Measurements from ENCODE around the gene DENND1A.

The DENND1A gene

DNA sequence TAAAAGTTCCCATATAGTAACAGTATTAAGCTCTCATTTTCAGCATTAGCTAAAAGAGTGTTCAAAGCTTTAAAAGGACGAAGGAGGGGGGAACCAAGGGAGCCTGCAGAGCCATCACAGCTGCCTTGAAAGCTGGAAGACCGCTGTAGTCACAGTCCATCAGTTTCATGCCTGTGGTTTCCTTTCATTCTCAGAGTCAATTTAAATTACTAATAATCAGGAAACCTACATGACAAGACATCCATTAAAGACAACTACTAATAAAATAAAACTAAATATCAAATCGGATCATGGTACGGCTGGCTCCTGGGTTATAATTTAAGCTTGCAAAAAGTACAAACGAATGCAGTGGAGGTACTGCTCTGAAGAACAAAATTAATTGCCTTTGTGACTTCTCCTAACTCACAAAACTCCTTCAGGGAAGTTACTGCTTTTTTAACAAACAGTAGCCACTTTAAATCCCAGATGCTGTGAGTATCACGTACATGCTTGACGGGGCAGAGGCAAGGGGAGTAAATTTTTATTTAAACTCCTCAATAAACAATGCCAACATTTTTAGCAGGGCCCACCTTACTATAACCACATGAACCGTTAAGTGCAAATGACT is 213.5 kb downstream of the DENND1A start:
- Histone ChIP-seq H3K36me3 (ENCODE audit: insufficient read depth, insufficient read length, low read length) (no peaks in the 10 kb centered on the region), H3K9ac (ENCODE audit: insufficient read length, low read depth) (no peak overlapping the region), H3K4me3 (ENCODE audit: insufficient read length, low read depth) (no peak overlapping the region), H3K9me3 (ENCODE audit: insufficient read depth, low read length) (peaks cover 7% of the 10 kb centered on the region; the same call in 1 of the 2 replicates), H3K27me3 (ENCODE audit: insufficient read depth, insufficient read length) (no peaks in the 10 kb centered on the region), H3K4me1 (ENCODE audit: insufficient read depth, insufficient read length) (no peaks in the 10 kb centered on the region)
- TF ChIP-seq YY1 (IDR thresholded peaks at IDR 0.05; ENCODE audit: insufficient read depth, insufficient read length): no peak
- TF ChIP-seq SUZ12 (IDR thresholded peaks at IDR 0.05; ENCODE audit: extremely low read depth, insufficient read depth, insufficient read length): no peak
- TF ChIP-seq ZNF274 (IDR thresholded peaks at IDR 0.05; ENCODE audit: low read depth, low read length): no peak
- no peak for DNase-seq (ENCODE audit: low read depth, low spot score)

DNA sequence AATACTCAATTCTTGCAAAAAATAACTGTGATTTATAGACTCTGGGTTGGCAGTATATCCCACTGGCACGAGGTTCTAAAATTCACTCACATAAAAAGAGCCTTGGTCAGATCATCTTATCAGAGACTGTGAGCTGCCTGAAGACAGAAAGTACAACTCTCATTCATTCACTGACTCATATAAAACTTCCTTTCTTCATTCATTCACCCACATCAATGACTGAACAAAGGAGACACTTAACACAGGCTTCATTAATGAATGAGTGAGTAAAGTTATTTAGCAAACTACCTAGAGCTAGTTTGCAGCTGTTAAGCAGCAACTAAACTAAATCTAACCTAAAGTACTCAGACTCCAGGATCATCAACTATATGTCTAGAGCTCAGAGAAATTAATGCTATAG is 214.7 kb downstream of the DENND1A start:
- no peak for TF ChIP-seq YY1 (IDR thresholded peaks at IDR 0.05; ENCODE audit: insufficient read depth, insufficient read length)
- TF ChIP-seq SUZ12 (IDR thresholded peaks at IDR 0.05; ENCODE audit: extremely low read depth, insufficient read depth, insufficient read length): no peak
- no peak for TF ChIP-seq ZNF274 (IDR thresholded peaks at IDR 0.05; ENCODE audit: low read depth, low read length)
- no peaks in the 10 kb centered on the region for H3K4me1 ChIP-seq (ENCODE audit: insufficient read depth, insufficient read length)
- no peak overlapping the region for H3K9ac ChIP-seq (ENCODE audit: insufficient read length, low read depth)

DNA sequence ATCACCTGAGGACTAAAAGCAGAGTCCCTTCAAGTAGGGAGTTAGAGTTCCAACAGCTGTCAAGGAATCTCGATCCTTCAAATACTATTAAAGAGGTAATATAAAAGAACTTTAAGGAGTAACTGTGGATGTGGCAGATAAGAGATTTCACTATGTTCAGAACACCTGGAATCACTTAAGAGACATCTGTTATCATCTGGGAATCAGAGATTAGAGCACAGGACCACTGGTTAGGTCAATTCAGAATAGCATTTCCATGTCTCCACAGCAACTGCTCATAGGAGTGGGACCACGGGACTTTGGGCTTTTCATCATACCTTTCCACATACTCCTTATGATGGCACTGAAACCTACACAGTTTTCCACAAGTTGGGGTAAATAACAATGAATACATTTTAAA is 216.6 kb downstream of the DENND1A start:
- no peaks in the 10 kb centered on the region for H3K9me3 ChIP-seq (ENCODE audit: insufficient read depth, low read length)
- H3K9ac ChIP-seq (ENCODE audit: insufficient read length, low read depth): no peak overlapping the region
- no peak overlapping the region for H3K4me3 ChIP-seq (ENCODE audit: insufficient read length, low read depth)
- no peaks in the 10 kb centered on the region for H3K36me3 ChIP-seq (ENCODE audit: insufficient read depth, insufficient read length, low read length)
- no peak for DNase-seq (ENCODE audit: low read depth, low spot score)
- no peaks in the 10 kb centered on the region for H3K4me1 ChIP-seq (ENCODE audit: insufficient read depth, insufficient read length)
- TF ChIP-seq ZNF274 (IDR thresholded peaks at IDR 0.05; ENCODE audit: low read depth, low read length) (no peak), YY1 (IDR thresholded peaks at IDR 0.05; ENCODE audit: insufficient read depth, insufficient read length) (no peak), SUZ12 (IDR thresholded peaks at IDR 0.05; ENCODE audit: extremely low read depth, insufficient read depth, insufficient read length) (no peak)
- H3K27me3 ChIP-seq (ENCODE audit: insufficient read depth, insufficient read length): no peaks in the 10 kb centered on the region

More for the DNA sequence above, 214.7 kb downstream of the DENND1A start:
- H3K27me3 ChIP-seq (ENCODE audit: insufficient read depth, insufficient read length): no peaks in the 10 kb centered on the region
- DNase-seq (ENCODE audit: low read depth, low spot score): no peak
- no peak overlapping the region for H3K4me3 ChIP-seq (ENCODE audit: insufficient read length, low read depth)
- H3K9me3 ChIP-seq (ENCODE audit: insufficient read depth, low read length): no peaks in the 10 kb centered on the region; the same call in 1 of the 2 replicates
- H3K36me3 ChIP-seq (ENCODE audit: insufficient read depth, insufficient read length, low read length): no peaks in the 10 kb centered on the region

DNA sequence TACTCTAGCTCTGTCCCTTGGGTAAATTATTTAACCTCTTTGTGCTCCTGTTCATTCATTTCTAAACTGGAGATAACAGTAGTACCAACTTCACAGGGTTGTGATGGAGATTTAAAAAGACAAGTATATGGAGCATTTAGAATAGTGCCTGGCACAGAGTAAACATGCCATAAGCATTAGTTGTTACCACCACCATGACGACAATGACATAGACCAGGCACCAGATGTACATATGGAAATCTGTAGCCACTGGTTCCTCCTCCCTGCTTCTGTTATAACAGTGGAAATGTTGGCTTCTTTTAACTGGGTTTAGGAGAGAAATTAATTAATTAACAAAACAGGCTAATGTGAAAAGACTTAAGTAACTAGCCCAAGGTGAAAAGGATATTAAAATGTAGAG is 217.5 kb downstream of the DENND1A start:
- TF ChIP-seq SUZ12 (IDR thresholded peaks at IDR 0.05; ENCODE audit: extremely low read depth, insufficient read depth, insufficient read length) (no peak), ZNF274 (IDR thresholded peaks at IDR 0.05; ENCODE audit: low read depth, low read length) (no peak), YY1 (IDR thresholded peaks at IDR 0.05; ENCODE audit: insufficient read depth, insufficient read length) (no peak)

DNA sequence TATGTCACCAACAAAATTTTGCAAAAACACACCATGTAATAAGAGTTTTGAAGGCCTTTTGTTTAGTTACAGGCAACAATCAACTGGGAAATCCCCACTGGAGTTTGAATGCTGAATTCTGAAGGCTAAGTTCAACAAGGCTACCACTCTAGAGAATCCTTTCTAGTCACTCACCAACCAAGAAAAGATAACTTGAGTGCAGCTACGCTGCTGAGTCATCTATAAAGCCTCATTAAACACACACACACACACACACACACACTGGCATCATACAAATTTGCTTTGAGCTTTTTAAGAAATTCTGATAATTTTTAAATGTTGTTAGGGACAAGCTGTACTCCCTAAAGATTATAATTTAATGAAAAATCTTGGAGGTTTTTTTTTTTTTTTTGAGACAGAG is 219.6 kb downstream of the DENND1A start:
- TF ChIP-seq SUZ12 (IDR thresholded peaks at IDR 0.05; ENCODE audit: extremely low read depth, insufficient read depth, insufficient read length) (no peak), ZNF274 (IDR thresholded peaks at IDR 0.05; ENCODE audit: low read depth, low read length) (no peak), YY1 (IDR thresholded peaks at IDR 0.05; ENCODE audit: insufficient read depth, insufficient read length) (no peak)
- H3K9ac ChIP-seq (ENCODE audit: insufficient read length, low read depth): no peak overlapping the region

More for the DNA sequence above, 217.5 kb downstream of the DENND1A start:
- Histone ChIP-seq H3K4me3 (ENCODE audit: insufficient read length, low read depth) (no peak overlapping the region), H3K36me3 (ENCODE audit: insufficient read depth, insufficient read length, low read length) (no peaks in the 10 kb centered on the region), H3K27me3 (ENCODE audit: insufficient read depth, insufficient read length) (no peaks in the 10 kb centered on the region), H3K9me3 (ENCODE audit: insufficient read depth, low read length) (no peaks in the 10 kb centered on the region), H3K9ac (ENCODE audit: insufficient read length, low read depth) (no peak overlapping the region), H3K4me1 (ENCODE audit: insufficient read depth, insufficient read length) (no peaks in the 10 kb centered on the region)
- DNase-seq (ENCODE audit: low read depth, low spot score): no peak

DNA sequence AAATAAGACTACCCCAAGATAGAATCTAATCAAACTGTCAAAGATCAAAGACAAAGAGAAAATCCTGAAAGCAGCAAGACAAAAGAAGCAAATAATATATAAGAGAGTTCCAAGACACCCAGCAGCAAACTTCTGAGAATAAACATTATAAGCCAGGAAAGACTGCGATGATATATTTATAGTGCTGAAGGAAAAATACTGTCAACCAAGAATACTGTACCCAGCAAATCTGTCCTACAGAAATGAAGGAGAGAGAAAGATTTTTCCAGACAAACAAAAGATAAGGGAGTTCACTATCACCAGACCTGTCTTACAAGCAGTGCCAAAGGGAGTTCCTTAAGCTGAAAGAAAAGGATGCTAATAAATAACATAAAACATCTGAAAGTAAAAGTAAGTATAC is 227.4 kb downstream of the DENND1A start:
- DNase-seq (ENCODE audit: low read depth, low spot score): no peak
- H3K36me3 ChIP-seq (ENCODE audit: insufficient read depth, insufficient read length, low read length): no peaks in the 10 kb centered on the region
- peaks cover 24% of the 10 kb centered on the region for H3K9me3 ChIP-seq (ENCODE audit: insufficient read depth, low read length)
- H3K27me3 ChIP-seq (ENCODE audit: insufficient read depth, insufficient read length): no peaks in the 10 kb centered on the region
- TF ChIP-seq ZNF274 (IDR thresholded peaks at IDR 0.05; ENCODE audit: low read depth, low read length) (no peak), YY1 (IDR thresholded peaks at IDR 0.05; ENCODE audit: insufficient read depth, insufficient read length) (no peak), SUZ12 (IDR thresholded peaks at IDR 0.05; ENCODE audit: extremely low read depth, insufficient read depth, insufficient read length) (no peak)
- no peak overlapping the region for H3K4me3 ChIP-seq (ENCODE audit: insufficient read length, low read depth)
- H3K4me1 ChIP-seq (ENCODE audit: insufficient read depth, insufficient read length): no peaks in the 10 kb centered on the region
- no peak overlapping the region for H3K9ac ChIP-seq (ENCODE audit: insufficient read length, low read depth)

More for the DNA sequence above, 219.6 kb downstream of the DENND1A start:
- Histone ChIP-seq H3K4me1 (ENCODE audit: insufficient read depth, insufficient read length) (no peaks in the 10 kb centered on the region), H3K27me3 (ENCODE audit: insufficient read depth, insufficient read length) (no peaks in the 10 kb centered on the region), H3K4me3 (ENCODE audit: insufficient read length, low read depth) (no peak overlapping the region), H3K9me3 (ENCODE audit: insufficient read depth, low read length) (no peaks in the 10 kb centered on the region), H3K36me3 (ENCODE audit: insufficient read depth, insufficient read length, low read length) (no peaks in the 10 kb centered on the region)
- no peak for DNase-seq (ENCODE audit: low read depth, low spot score)

DNA sequence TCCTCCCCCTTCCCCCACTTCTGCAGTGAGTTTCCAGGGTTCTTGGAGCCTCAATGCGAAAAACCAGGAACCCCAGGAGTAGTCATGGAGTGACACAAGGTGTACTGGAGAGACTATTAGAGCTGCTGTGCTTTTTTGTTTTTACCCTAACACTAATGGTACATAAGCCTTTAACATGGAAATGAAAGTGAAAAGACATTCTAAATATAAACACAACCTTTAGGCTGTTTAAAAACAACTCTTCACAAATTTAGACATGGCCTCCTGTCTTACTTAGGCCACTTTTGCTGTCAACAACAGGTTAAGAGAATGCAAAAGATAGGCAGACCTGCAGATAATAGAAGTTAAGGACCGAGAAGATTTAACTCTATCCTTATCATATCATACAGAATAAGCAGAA is 232.2 kb downstream of the DENND1A start:
- Histone ChIP-seq H3K27me3 (ENCODE audit: insufficient read depth, insufficient read length) (no peaks in the 10 kb centered on the region), H3K9ac (ENCODE audit: insufficient read length, low read depth) (no peak overlapping the region), H3K9me3 (ENCODE audit: insufficient read depth, low read length) (peaks cover 14% of the 10 kb centered on the region), H3K4me3 (ENCODE audit: insufficient read length, low read depth) (no peak overlapping the region), H3K36me3 (ENCODE audit: insufficient read depth, insufficient read length, low read length) (no peaks in the 10 kb centered on the region), H3K4me1 (ENCODE audit: insufficient read depth, insufficient read length) (no peaks in the 10 kb centered on the region)
- TF ChIP-seq YY1 (IDR thresholded peaks at IDR 0.05; ENCODE audit: insufficient read depth, insufficient read length) (no peak), ZNF274 (IDR thresholded peaks at IDR 0.05; ENCODE audit: low read depth, low read length) (no peak), SUZ12 (IDR thresholded peaks at IDR 0.05; ENCODE audit: extremely low read depth, insufficient read depth, insufficient read length) (no peak)
- DNase-seq (ENCODE audit: low read depth, low spot score): no peak

Data from NT2/D1 (cell line).